ENCODE measurements around the gene PDHX. TPM values are rescaled to one million over a fixed set of nuclear protein-coding genes. Genes with fewer than 3 reads are reported as not detected.

PDHX gene
- total and polyA plus RNA-seq, 9 donors, result 11.8 to 45.2 (median 24.0) TPM

GRCh38 chr11:35029979-35030682 is 113.7 kb downstream of the PDHX start:
- Histone ChIP-seq H3K4me3 (no peak overlapping the region), H3K27ac (no peak overlapping the region), H3K4me1 (ENCODE audit: insufficient read depth) (no peaks in the 10 kb centered on the region), H3K36me3 (no peaks in the 10 kb centered on the region), H3K9me3 (no peaks in the 10 kb centered on the region), H3K27me3 (no peaks in the 10 kb centered on the region)
- 57 to 75% (median 72%) methylated on average over 5 of the region's 5 CpGs for WGBS, 3 donors
- no peak for DNase-seq
- TF ChIP-seq, protein P1, sequence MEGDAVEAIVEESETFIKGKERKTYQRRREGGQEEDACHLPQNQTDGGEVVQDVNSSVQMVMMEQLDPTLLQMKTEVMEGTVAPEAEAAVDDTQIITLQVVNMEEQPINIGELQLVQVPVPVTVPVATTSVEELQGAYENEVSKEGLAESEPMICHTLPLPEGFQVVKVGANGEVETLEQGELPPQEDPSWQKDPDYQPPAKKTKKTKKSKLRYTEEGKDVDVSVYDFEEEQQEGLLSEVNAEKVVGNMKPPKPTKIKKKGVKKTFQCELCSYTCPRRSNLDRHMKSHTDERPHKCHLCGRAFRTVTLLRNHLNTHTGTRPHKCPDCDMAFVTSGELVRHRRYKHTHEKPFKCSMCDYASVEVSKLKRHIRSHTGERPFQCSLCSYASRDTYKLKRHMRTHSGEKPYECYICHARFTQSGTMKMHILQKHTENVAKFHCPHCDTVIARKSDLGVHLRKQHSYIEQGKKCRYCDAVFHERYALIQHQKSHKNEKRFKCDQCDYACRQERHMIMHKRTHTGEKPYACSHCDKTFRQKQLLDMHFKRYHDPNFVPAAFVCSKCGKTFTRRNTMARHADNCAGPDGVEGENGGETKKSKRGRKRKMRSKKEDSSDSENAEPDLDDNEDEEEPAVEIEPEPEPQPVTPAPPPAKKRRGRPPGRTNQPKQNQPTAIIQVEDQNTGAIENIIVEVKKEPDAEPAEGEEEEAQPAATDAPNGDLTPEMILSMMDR (IDR thresholded peaks at IDR 0.05), result no peak
- TF ChIP-seq POLR2A (IDR thresholded peaks at IDR 0.05) (no peak), EP300 (IDR thresholded peaks at IDR 0.05) (no peak)
- intact Hi-C loops (cut with DNase I), result loop anchor here in 1 of 4 donors (5.0 kb wide), 1 partner anchor 47 kb away; no protein-coding TSS in a partner anchor

DNA sequence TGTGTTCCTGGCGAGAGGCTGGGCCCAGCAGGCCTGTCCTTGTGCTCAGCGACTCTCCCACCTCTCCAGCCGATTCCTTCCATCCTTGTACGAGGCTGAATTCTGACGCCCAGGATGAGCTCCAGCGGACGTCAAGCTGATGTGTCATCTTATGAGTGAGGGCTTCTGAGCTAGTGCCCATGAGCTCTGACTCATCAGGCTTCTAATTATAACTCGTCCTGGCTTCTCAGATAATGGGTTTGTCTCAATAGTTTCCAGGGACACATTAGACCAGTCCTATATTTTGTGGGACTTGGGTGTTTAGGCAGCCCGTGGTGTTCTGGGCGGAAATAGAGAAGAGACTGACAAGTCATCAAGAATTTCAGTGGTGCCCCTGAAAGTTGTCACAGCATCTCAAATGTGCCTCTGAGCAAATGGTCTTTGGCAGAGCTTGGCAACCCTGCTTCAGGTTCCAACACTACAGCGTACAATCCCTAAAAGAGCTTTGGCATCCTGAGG is 114.3 kb downstream of the PDHX start:
- Histone ChIP-seq H3K36me3 (no peaks in the 10 kb centered on the region), H3K27ac (no peak overlapping the region), H3K27me3 (no peaks in the 10 kb centered on the region), H3K9me3 (no peaks in the 10 kb centered on the region), H3K4me1 (ENCODE audit: insufficient read depth) (no peaks in the 10 kb centered on the region), H3K4me3 (no peak overlapping the region)
- intact Hi-C loops (cut with DNase I), result loop anchor here in 1 of 4 donors (5.0 kb wide), 1 partner anchor 47 kb away; no protein-coding TSS in a partner anchor
- WGBS, 3 donors, result 69 to 76% (median 73%) methylated on average over 11 of the region's 11 CpGs
- peak in 1 of 5 donors; percentile 32 for DNase-seq
- no peak for TF ChIP-seq POLR2A (IDR thresholded peaks at IDR 0.05)
- no peak for TF ChIP-seq EP300 (IDR thresholded peaks at IDR 0.05)
- TF ChIP-seq, protein P1 (IDR thresholded peaks at IDR 0.05), result no peak

GRCh38 chr11:35031346-35031745 is 114.9 kb downstream of the PDHX start:
- Histone ChIP-seq H3K9me3 (no peaks in the 10 kb centered on the region), H3K27me3 (no peaks in the 10 kb centered on the region), H3K4me1 (ENCODE audit: insufficient read depth) (no peaks in the 10 kb centered on the region), H3K36me3 (no peaks in the 10 kb centered on the region), H3K27ac (no peak overlapping the region), H3K4me3 (no peak overlapping the region)
- WGBS, 3 donors, result 88 to 95% (median 93%) methylated on average over 2 of the region's 2 CpGs
- intact Hi-C loops (cut with DNase I), result loop anchor here in 1 of 4 donors (5.0 kb wide), 1 partner anchor 46 kb away; no protein-coding TSS in a partner anchor
- TF ChIP-seq, protein P1 (IDR thresholded peaks at IDR 0.05), result no peak
- no peak for TF ChIP-seq POLR2A (IDR thresholded peaks at IDR 0.05)
- TF ChIP-seq EP300 (IDR thresholded peaks at IDR 0.05), result no peak
- DNase-seq, result no peak

GRCh38 chr11:35031867-35032266 is 115.4 kb downstream of the PDHX start:
- intact Hi-C loops (cut with DNase I), result loop anchor here in 1 of 4 donors (5.0 kb wide), 1 partner anchor 45 kb away; no protein-coding TSS in a partner anchor
- no peaks in the 10 kb centered on the region for H3K4me1 ChIP-seq (ENCODE audit: insufficient read depth)
- no peak for DNase-seq
- no peaks in the 10 kb centered on the region for H3K9me3 ChIP-seq
- 37 to 96% (median 90%) methylated on average over 1 of the region's 1 CpG for WGBS, 3 donors
- H3K36me3 ChIP-seq, result no peaks in the 10 kb centered on the region
- TF ChIP-seq EP300 (IDR thresholded peaks at IDR 0.05) (no peak), POLR2A (IDR thresholded peaks at IDR 0.05) (no peak)
- TF ChIP-seq, protein P1 (IDR thresholded peaks at IDR 0.05), result no peak
- no peaks in the 10 kb centered on the region for H3K27me3 ChIP-seq
- no peak overlapping the region for H3K27ac ChIP-seq
- H3K4me3 ChIP-seq, result no peak overlapping the region

Data from ovary (tissue), 9 donors.